ENCODE measurements around the gene OR11H6.

GRCh38 chr14:20180486-20180885, 43.0 kb upstream of the OR11H6 start:
- TF ChIP-seq CTCF (IDR thresholded peaks at IDR 0.05), result no peak
- no peak for TF ChIP-seq POLR2AphosphoS5 (IDR thresholded peaks at IDR 0.05)
- TF ChIP-seq POLR2A (IDR thresholded peaks at IDR 0.05), result no peak

All from breast epithelium (tissue), 3 donors.